Esophagus muscularis mucosa (tissue), 4 donors: ENCODE data around the gene LIFR.

Experiments
- EP300 ChIP-seq: sonication (generic); formaldehyde crosslinking; IDR thresholded peaks from one replicate; pipeline ENCODE4 v1.6.1; 2017; ENCODE audit warnings: antibody characterized with exemption
- POLR2A ChIP-seq: fragments of 450-650 bp; IDR thresholded peaks from one replicate; pipeline ENCODE4 v1.6.1; 2017; ENCODE audit warnings: antibody characterized with exemption, moderate library complexity, mild to moderate bottlenecking, low read depth
- POLR2AphosphoS5 ChIP-seq, 2 donors: sonication (generic); formaldehyde crosslinking; IDR thresholded peaks; one replicate each; pipeline ENCODE4 v1.6.1; 2017; ENCODE audit warnings: antibody characterized with exemption in 2 of 2
- TF ChIP-seq, protein P1 (sequence below), 3 experiments: fragments of 200-600 bp in 2 of 3; fragments of 450-650 bp in 1 of 3; sonication (generic) in 2 of 3; IDR thresholded peaks; one replicate each; pipeline ENCODE4 v1.5.1; 2017 to 2019; ENCODE audit warnings: antibody characterized with exemption in 3 of 3, mild to moderate bottlenecking in 2 of 3, moderate library complexity in 1 of 3

DNA sequence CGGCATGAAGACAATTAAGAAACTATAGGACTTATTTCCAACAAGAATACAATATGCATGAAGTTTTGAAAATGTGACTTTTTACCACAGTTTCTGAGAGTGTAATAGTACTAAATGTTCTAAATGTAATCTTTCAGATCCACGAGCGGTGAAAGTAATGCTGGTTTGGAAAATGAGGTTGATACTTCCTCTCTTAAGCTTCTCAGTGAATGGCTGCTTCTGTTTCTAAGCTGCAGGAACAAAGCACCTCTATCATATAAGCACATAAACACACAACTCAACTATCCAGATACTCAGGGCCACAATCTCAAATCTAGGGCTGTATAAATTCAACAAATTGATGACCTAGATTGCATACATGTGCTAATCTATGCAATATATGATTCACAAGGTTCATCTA lies 78.3 kb downstream of the LIFR start:
- TF ChIP-seq, protein P1, sequence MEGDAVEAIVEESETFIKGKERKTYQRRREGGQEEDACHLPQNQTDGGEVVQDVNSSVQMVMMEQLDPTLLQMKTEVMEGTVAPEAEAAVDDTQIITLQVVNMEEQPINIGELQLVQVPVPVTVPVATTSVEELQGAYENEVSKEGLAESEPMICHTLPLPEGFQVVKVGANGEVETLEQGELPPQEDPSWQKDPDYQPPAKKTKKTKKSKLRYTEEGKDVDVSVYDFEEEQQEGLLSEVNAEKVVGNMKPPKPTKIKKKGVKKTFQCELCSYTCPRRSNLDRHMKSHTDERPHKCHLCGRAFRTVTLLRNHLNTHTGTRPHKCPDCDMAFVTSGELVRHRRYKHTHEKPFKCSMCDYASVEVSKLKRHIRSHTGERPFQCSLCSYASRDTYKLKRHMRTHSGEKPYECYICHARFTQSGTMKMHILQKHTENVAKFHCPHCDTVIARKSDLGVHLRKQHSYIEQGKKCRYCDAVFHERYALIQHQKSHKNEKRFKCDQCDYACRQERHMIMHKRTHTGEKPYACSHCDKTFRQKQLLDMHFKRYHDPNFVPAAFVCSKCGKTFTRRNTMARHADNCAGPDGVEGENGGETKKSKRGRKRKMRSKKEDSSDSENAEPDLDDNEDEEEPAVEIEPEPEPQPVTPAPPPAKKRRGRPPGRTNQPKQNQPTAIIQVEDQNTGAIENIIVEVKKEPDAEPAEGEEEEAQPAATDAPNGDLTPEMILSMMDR (IDR thresholded peaks at IDR 0.05), result no peak
- TF ChIP-seq POLR2AphosphoS5 (IDR thresholded peaks at IDR 0.05) (no peak), POLR2A (no peak), EP300 (no peak)
